NCI-H2227 (cell line): ENCODE results near the gene MDP1.
"Not testable (repeated sequence)": the region's sequence is repeated elsewhere in the genome, so short reads cannot be mapped to it uniquely, and the experiment has no call there.

Experiments
- DNase-seq: peaks from one replicate; lab custom pipeline; 2025; ENCODE audit not compliant: unreplicated experiment; lab: John Stamatoyannopoulos, UW

MDP1 gene

DNA sequence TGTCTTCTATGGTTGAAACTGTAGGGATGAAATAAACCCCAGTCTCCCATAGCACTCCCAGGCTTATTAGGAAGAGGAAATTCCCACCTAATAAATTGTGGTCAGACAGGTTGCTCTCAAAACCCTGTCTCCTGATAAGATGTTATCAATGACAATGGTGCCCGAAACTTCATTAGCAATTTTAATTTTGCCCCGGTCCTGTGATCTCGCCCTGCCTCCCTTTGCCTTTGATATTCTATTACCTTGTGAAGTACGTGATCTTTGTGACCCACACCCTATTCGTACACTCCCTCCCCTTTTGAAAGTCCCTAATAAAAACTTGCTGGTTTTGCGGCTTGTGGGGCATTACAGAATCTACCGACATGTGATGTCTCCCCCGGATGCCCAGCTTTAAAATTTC is 13.3 kb downstream of the MDP1 start:
- not testable (repeated sequence) for DNase-seq

DNA sequence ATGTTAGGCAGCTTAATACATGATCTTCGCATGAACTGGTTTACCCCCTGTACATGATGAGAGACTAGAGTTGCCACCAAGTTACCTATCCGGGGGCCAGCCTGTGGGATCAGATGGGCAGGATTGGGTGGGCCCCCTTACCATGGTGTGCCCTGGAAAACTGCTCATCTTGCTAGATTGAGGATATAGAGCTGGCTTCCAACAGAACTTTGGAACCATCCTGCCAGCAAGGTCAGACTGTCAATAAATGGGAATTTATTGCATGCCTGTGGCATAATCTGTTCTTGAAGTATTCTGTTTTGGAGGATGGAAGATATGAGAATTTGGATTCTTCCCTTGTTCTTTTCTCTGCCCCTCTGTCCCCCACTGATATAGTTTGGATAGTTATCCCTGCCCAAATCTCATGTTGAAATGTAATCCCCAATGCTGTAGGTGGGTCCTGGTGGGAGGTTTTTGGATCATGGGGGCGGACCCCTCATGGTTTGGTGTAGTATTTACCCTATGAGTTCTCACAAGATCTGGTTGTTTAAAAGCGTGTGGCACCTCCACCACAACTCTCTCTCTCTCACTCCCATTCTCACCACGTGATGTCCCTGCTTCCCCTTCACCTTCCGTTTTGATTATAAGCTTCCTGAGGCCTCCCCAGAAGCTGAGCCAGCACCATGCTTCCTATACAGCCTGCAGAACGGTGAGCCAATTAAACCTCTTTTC is 16.9 kb downstream of the MDP1 start:
- DNase-seq = no peak

DNA sequence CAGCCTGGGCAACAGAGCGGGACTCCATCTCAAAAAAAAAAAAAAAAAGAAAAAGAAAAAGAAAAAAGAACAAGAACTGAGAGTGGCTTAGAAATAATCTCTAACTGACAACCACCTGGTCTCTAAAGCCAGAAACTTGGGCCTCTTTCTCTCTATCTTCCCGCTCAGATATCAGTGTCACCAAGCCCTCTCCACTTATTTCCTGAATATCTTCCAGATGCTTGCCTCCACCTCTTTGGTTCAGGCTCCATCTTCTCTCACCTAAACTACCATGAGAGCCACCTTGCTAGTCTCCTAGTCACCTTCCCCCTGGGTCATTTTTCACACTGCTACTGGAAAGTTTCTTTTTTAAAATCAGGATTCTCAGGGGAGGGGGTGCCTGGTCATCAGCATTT is 18.8 kb downstream of the MDP1 start:
- no peak for DNase-seq

DNA sequence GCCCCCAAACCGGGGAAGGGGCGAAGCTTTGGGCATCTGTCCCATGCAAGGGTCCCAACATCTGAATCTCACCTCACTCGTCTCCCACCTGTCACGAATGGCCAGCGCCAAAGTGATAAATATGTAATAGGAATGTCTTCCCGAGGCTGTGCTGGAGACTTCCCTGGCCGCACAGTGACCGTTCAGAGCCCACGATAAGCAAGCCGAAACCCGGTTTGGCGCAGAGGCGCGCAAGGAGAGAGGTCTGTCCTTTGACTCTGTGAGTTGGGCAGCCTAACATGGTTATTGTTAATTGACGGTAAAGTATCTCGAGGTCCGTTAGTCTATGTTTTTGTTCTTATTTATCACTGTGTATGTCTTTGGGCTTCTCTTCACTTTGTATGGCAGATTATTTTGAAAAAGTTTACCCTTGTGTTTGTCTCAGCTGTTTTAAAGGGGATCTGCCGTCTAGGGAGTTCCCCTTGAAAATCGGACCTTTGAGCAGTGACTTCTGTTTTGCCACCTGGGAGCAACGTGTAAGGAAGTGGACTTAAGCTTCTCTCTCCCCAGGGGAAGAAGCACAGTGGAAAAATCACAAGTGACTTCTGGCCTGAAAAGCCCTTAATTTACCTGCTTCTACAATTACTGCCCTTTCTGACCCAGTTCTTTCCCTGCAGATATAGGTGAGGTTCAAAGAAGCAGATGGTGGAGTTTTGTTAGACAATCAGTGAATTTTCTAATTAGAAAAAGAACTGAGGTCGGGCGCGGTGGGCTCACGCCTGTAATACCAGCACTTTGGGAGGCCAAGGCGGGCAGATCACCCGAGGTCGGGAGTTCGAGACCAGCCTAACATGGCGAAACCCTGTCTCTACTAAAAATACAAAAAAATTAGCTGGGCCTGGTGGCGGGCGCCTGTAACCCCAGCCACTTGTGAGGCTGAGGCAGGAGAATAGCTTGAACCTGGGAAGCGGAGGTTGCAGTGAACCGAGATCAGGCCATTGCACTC is 19.5 kb downstream of the MDP1 start:
- DNase-seq = peak; percentile 56

DNA sequence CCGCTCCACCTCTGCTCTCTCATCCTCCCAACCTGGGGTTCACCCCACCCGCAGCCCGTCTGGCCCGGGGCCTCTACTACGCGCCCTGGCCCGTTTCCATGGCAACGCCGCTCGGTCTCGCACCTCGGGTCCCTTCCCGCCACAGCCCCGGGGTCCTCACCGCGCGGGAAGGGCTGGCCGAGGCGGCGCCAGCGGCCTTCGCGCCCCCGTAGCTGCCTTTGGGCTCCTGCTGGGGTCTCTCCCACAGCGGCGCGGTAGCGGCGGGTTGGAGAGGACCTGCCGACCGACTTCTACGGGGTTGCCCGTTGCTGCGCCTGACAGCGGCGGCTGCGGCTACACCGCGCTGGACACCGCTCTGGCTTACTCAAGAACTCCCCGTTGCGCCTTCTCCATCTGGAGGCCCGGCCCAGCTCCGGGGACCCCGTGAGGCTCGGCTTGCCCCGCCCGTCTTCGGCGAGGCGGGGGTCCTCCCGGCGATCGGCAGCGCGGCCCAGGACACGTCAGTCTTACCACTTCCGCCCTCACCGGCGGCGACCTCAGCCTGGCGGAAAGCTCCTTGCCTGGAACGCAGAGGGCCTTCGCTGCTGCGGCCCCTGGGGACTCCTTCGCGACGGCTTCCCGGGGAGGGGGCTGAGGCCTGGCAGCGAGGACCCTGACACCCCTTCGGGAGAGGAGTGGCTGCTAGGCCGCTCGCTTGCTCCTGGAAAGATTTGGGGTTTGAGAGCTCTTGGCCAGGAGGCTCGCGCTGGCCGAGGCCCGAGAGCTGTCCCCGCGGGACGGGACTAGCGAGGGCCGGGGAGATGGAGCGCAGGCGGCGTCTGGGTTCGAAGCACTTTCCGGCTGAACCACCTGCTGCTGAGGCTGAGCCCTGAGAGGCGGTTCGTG is 20.4 kb downstream of the MDP1 start, which contains the start of gene TM9SF1:
TSS of gene TM9SF1 (minus strand) at position 256 of the 885 bp plus-strand sequence. CDS start 422 bp downstream, outside the sequence.
- DNase-seq = peak; percentile 89

DNA sequence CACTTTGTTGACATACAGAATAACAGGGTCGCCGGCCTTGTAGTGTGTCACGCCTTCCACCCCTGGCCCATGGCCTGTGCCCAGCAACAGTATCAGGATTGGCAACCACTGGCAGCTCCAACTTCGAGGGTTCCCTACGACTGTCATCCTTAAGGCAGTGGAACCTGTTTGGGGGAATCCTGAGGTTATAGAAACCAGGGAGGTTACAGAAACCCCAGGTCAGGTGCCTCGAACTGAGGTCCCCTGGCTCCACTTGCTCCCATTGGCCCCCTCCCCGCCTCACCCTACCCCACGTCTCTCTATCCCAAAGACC is 21.0 kb downstream of the MDP1 start:
- no peak for DNase-seq

DNA sequence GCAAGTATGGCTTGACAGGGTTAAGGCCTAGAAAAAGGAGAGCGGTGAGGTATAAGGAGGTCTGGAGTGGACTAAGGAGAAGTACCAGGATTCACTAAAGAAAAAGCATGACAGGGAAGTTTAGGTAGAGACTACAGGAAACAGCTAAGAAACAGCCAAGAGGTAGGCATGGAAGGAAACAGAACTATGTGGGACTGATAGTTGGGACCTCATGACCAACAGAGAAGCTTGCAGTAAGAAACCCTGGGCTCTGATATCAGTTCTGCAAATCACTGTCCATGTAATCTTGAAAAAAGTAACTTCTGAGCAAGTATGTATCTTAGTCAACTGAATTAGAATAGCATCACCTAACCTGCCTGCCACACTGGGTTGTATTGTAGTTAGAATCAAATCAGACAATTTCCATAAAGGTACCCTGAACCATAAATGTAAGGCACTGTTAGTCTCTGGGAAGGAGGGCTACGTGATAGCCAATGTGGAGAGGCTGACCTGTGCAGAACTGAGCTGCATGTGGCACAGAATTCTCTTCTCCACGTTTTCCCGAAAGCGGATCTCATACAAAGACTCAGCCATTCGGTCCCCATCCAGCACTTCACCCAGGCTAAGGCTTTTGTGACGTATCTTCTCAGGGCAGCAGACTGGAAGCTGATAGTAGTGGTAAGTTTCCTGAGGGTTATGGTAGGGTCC is 21.5 kb downstream of the MDP1 start:
- no peak for DNase-seq

DNA sequence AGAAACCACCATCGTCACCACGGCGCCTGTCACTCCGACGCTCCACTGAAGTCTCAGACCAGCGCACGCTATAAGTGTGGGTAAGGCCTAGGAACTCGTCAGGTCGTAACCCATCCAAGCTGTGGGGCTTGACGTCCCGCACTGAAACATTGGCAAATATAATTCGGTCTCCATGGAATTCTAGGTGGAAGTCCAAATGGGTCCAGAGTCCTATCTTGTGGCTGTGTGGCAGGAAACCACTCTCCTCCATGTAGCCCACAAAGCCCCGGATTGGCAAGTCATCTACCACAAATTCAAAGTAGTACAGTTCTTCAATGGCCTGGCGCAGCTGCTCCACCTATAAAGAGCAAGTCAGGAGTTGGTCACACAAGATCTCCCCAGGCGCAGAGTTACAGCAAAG is 22.9 kb downstream of the MDP1 start:
- no peak for DNase-seq

DNA sequence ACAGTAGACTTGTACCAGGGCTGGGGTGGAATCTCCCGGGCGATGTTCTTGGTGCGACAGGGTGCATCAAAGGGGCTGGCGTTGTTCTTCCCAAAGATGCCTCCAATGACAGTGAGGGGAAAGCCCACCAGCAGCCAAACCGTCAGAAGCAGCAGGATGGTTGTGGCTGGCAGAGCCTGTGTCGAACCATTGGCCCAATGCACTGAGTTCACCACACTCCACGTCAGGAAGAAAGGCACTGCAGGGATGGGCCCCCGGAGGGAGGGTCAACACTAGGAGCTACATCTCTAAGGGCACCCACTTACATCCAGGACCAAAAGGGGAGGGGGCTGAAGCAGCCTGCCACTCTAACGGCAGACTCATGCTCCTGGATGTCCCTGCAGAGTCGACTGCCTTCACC is 25.4 kb downstream of the MDP1 start:
- DNase-seq = no peak

DNA sequence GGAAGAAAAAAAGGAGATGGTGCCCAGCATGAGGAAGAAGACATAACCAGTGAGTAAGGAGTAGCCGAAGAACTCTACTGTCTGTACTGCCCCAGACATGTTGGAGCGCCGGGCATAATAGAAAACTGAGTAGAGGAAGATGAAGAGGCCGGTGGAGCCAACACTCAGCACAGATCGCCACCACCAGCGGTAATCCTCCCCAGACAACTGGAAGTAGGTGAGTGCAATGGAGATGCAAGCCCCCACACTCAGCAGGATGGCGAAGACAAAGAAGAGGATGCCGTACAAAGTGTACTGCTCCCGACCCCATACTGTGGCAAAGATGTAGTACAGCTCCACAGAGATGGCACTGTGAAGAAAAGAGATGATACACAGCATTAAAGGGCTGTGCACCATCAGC is 26.4 kb downstream of the MDP1 start:
- no peak for DNase-seq

DNA sequence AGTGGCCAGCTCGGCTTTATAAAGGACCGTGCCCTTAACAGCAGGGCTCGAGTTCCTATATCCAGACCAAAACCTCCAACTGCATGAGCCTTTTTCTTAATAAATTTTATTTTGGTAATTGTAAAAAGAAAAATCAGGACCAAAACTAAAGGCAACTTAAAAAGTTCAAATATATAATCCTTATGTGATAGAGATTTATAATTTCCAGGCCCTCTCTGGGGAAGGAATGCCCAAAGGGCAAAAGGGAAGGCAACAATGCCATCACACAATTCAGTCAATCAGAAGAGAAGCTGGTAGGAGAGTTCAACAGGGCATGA is 26.8 kb downstream of the MDP1 start:
- DNase-seq = no peak

DNA sequence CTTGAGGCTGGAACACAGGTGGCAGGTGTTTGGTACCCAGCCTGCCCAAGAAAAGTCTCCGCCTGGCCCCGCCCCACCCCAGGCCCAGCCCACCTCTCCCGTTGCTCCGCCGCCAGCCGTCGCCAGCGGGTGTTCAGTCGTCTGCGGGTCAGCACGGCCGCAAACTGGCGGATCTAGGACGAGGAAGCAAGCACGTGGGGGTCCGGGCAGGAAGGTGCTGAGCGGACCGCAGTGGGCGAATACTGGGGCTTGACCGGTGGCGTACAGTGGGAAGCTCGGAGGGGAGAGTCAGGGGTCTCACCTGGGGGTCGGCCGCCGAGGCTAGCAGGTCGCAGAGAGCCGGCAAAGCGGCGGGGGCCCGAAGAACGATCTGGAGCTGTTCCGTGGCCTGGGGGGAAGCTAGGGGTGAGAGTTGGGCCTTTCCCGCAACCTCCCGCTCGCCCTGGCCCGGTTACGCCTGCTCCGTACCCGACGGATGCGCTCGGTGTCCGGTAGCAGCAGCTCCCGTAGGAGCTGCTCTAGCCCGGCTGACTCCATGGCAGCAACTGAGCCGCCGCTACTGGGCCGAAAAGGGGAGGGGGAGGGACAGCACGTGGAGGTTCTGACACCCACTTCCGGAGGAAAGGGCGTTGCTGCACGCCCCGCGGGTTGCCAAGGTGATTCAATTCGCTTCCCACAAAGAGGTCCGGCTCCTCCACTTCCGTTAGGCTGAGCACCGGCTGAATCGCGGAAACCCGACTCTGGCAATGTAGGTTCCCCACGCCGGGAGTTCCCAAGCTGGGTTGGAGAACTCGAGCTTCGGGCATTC is 27.4 kb downstream of the MDP1 start, which contains the start of gene IPO4:
TSS of gene IPO4 (minus strand) at position 566 of the 808 bp plus-strand sequence. CDS start at position 537, 29 bp downstream.
- peak; percentile 97 for DNase-seq

DNA sequence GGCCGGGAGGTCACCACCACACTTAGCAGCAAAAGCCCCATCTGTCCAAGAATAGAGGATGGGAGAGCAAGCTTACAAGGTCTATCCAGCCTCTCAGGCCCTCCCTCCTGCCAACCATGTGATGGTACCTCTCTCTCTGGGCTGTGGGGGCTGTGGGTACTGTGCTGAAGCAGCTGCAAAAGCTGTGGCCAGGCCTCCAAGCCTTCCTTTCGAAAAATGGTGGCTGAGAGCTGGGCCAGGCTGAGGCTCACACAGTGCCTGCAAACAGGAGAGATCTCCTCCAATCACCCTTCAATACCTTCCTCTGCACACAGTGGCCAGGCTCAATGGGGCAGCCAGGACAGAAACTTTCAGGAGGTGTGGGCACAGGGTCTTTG is 28.3 kb downstream of the MDP1 start:
- DNase-seq = no peak

DNA sequence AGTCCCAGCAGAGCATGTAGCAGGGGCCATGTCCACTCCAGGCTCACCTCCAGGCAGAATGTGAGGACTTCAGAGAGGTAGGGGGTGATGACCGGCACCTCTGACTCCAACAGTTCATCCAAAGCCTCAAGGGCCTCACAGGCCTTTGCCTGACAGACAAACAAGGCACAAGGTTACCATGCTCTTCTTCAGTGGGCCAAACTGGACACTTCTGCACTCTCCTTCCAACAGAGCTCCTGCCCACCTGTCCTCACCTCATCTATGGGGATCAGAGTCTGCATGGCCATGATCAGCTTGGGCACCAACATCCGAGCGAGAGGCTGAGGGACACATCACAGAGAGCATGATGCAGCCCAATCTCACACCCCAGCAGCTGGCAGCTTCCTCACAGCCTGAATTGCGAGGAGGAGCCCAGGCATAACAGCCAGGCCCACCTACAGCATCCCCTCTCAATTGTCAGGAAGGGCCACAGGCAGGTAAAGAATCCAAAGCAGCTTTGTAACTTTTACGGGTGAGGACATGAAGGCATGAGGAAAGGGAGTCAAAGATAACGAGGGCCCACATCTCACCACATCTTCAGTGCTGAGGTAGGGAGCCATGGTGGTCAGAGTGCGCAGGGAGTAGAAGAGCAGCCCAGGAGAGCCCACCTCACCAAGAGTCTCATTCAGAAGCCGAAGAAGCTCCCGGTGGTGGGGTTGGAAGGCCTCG is 28.9 kb downstream of the MDP1 start:
- DNase-seq = no peak

DNA sequence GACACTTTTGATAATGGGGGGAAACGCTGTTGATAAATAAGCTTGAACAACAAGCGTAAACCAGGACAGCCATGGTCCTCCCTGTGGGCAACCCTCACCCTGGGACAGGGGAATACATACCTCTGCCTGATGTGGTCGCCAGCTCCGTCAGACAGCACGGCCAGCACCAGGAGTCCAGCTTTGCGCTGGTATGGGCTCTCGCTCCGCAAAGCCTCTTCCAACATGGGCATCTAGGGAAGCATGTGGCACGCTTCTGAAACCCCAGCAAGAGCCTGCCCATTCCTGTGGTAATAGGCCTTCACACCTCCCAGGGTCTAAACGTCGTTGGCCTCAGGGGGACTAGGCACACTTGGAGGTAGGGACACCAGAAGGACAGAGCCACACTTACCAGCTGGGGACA is 30.1 kb downstream of the MDP1 start:
- no peak for DNase-seq

DNA sequence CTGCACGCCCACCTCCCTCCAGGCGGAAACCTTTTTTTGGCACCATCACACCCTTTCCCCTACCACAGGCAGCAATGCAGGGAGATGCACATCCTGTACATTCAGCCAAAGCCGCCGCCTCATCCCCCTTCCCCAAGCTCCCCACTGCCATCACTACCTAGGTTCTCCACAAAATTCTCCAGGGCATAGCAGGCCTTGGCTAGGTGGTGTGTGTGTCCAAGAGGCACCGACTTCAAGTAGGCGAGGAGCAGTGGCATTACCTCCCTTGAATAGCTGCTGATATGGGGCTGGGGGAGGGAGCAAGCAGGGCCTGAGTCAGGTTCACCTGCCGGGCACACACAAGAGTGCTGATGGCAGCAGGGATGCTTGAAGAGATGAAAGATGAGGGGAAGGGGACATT is 30.8 kb downstream of the MDP1 start:
- DNase-seq = no peak

DNA sequence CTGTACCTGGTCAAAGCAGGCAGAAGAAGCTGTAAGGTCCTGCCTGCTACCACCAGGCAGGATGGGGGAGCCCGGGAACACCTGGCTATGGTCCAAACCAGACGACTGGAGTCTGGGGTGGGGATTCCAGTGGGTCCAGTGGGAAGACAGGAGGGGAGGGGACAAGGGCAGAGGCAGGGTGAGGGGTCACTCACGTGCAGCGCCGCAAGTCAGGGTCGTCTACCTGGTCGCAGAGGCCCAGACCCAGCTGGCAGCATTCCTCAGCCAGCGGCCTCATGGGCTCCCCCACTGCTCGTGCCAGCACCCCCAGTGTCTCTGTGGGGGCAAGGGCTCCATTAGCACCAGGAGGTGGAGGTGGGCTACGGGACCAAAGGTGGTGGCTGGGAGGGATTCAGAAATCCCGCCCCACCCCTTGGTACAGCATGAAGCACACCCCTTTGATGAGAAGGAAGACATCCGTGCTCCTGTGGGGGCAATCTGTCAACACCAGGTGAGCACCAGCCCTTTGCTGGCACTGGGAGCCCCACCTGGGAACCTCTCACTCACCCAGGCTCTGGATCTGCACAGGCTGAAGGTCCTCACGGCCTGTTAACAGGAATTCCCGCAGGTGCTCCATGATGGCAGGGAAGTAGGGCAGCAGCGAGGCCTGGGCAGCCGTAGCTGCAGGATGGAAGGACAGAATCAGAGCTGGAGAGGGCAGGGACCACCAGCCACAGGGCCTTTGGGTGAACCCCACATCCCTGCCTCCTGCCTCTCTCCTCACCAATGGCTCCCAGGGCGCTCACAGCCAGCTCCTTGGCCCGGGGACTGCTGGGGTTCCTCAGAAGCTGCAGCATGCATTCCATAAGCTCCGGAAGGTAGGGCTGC is 31.5 kb downstream of the MDP1 start:
- no peak for DNase-seq

DNA sequence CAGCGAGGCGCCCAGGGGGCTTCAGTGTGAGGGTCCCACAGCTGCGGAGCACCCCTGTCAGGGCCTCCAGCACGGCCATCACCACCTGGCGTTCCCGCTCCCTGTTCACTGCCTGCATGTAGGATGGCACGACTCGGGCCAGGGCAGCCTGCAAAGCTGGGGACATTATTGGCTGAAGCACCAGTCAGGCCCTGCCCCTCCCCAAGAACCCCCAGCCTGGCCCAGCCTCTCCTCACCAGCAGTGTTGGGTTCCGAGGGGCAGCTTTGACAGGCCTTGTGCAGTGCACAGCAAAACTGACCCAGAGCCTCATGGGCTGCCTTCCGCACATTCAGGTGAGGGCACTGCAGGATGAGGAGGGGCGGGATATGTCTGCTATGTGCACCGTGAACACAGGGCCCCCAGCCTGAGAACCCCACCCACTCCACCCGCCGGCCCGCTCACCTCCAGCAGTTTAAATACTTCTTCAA is 32.8 kb downstream of the MDP1 start:
- no peak for DNase-seq
